K562 (cell line): ENCODE data around the gene CDCA7. TPM values are rescaled to one million over a fixed set of nuclear protein-coding genes. Genes with fewer than 3 reads are reported as not detected.

Source experiments
- ATAC-seq: fragments of 200-7000 bp; cut with Tn5 transposase; 3 replicates; pipeline ENCODE4 v1.9.1; 2020; ENCODE audit warnings: moderate library complexity
- BruUV-seq: library from RNA; stranded (reverse); fragments of 400-500 nt; replicated peaks from 2 replicates; lab custom pipeline; 2021; lab: Mats Ljungman, UMichigan
- CTCF ChIA-PET: fragments of 300-600 bp; formaldehyde crosslinking; extraction: SDS; loops from one replicate; lab custom pipeline; 2021; ENCODE audit warnings: low intra/inter-chr PET ratio; lab: Yijun Ruan, JAX
- POLR2A ChIA-PET: fragments of 300-600, 350-650 bp; sonication (Branson Sonifier 250); formaldehyde crosslinking; extraction: SDS; loops from one replicate; lab custom pipeline; 2021; ENCODE audit warnings: antibody characterized with exemption, inconsistent platforms; lab: Yijun Ruan, JAX
- DNase-seq, 4 experiments: peaks; one replicate each; pipeline versions ENCODE4 v3.0.0 to v3.0.0-alpha.2; 2011 to 2018; ENCODE audit warnings: low spot score in 3 of 4, mixed read lengths in 3 of 4; ENCODE audit errors: extremely low read depth in 1 of 4
- FAIRE-seq: peaks from 2 replicates; lab custom pipeline; 2011; peaks lifted over from hg19 to GRCh38; lab: Jason Lieb, UNC
- H2AFZ ChIP-seq: 2 replicates; pipeline ENCODE4 v1.6.0; 2011; ENCODE audit warnings: low read depth, low read length, control low read depth, inconsistent platforms
- H3K27ac ChIP-seq: fragments of 200-600 bp; 3 replicates; pipeline ENCODE4 v1.8.0; 2011; ENCODE audit warnings: low read depth, mild to moderate bottlenecking, control low read depth, inconsistent platforms, low read length, moderate library complexity, mixed read lengths; ENCODE audit errors: extremely low read depth
- H3K27me3 ChIP-seq, 2 experiments: fragments of 300-600 bp in 1 of 2; 2 replicates in 1 of 2; 3 replicates in 1 of 2; pipeline versions ENCODE4 v1.6.0 to v1.8.0; 2011; ENCODE audit warnings: inconsistent platforms in 2 of 2, low read length in 2 of 2, mild to moderate bottlenecking in 1 of 2, mixed read lengths in 1 of 2, moderate library complexity in 1 of 2; ENCODE audit not compliant: control insufficient read depth in 2 of 2, insufficient read depth in 2 of 2
- H3K36me3 ChIP-seq: fragments of 300-600 bp; 3 replicates; pipeline ENCODE4 v1.8.0; 2011; ENCODE audit warnings: mild to moderate bottlenecking, low read length, inconsistent platforms; ENCODE audit not compliant: control insufficient read depth, insufficient read depth
- H3K4me1 ChIP-seq, 2 experiments: fragments of 200-600 bp in 1 of 2; replicated peaks in 1 of 2; 2 replicates in 1 of 2; 3 replicates in 1 of 2; pipeline versions ENCODE4 v1.5.1 to v1.8.0; 2011; ENCODE audit warnings: inconsistent platforms in 2 of 2, low read length in 2 of 2, mild to moderate bottlenecking in 1 of 2, mixed read lengths in 1 of 2, moderate library complexity in 1 of 2; ENCODE audit not compliant: control insufficient read depth in 2 of 2, insufficient read depth in 2 of 2
- H3K4me2 ChIP-seq: 2 replicates; pipeline ENCODE4 v1.6.1; 2011; ENCODE audit warnings: low read length, control low read depth, inconsistent platforms, mixed read lengths; ENCODE audit not compliant: insufficient read depth
- H3K4me3 ChIP-seq: fragments of 200-600 bp; sonication (generic), shearing (Covaris generic); 2 replicates; pipeline ENCODE4 v1.5.1; 2016; ENCODE audit warnings: control low read depth, inconsistent platforms
- H3K79me2 ChIP-seq: fragments of 200-600 bp; 3 replicates; pipeline ENCODE4 v1.8.0; 2011; ENCODE audit warnings: low read length, inconsistent platforms; ENCODE audit not compliant: control insufficient read depth, insufficient read depth
- H3K9ac ChIP-seq, 2 experiments: 2 replicates each; pipeline versions ENCODE4 v1.6.0 to v1.6.1; 2011; ENCODE audit warnings: low read depth in 2 of 2, low read length in 2 of 2, control low read depth in 1 of 2, inconsistent platforms in 1 of 2, mild to moderate bottlenecking in 1 of 2, mixed read lengths in 1 of 2; ENCODE audit not compliant: insufficient read depth in 1 of 2
- H3K9me1 ChIP-seq: one replicate; pipeline ENCODE4 v1.6.0; 2011; ENCODE audit warnings: inconsistent platforms, mild to moderate bottlenecking, low read length, moderate library complexity; ENCODE audit not compliant: control insufficient read depth, insufficient read depth
- H3K9me3 ChIP-seq: replicated peaks from 2 replicates; pipeline ENCODE4 v1.5.1; 2011; ENCODE audit warnings: low read depth, low read length, inconsistent platforms; ENCODE audit not compliant: control insufficient read depth, insufficient read depth
- H4K20me1 ChIP-seq: replicated peaks from 2 replicates; pipeline ENCODE4 v1.6.1; 2011; ENCODE audit warnings: low read length, inconsistent platforms, mixed read lengths; ENCODE audit not compliant: control insufficient read depth, insufficient read depth
- AFF4 ChIP-seq: sonication (generic); formaldehyde crosslinking; IDR thresholded peaks from 2 replicates; pipeline ENCODE4 v1.8.0; 2023; ENCODE audit warnings: mild to moderate bottlenecking, missing genetic modification reagents
- CEBPB ChIP-seq: fragments of 450-650 bp; IDR thresholded peaks from 2 replicates; pipeline ENCODE4 v1.6.1; 2016; ENCODE audit warnings: missing genetic modification characterization, missing compliant biosample characterization
- FOXP4 ChIP-seq: sonication (generic); formaldehyde crosslinking; IDR thresholded peaks from 2 replicates; pipeline ENCODE4 v1.8.0; 2022; ENCODE audit warnings: mild to moderate bottlenecking, missing genetic modification reagents, borderline replicate concordance
- WGBS: fragments of 100-300 bp; shearing (Covaris generic); methylation state at CpG from one replicate; pipeline ENCODE4 v1.1.6; 2016; ENCODE audit warnings: low coverage, mixed read lengths; ENCODE audit not compliant: insufficient coverage; ENCODE audit errors: missing lambda C conversion rate; 5-methylcytosine and 5-hydroxymethylcytosine counted together
- in situ Hi-C: fragments of 300-500 bp; cut with MboI; formaldehyde crosslinking; loops from 4 replicates; pipeline ENCODE4 v1.15.0; 2018; ENCODE audit warnings: inconsistent platforms, mixed read lengths
- intact Hi-C: fragments of 100-400 bp; cut with micrococcal nuclease; formaldehyde crosslinking; loops from 2 replicates; pipeline ENCODE4 v1.14.2; 2022
- polyA plus RNA-seq, 8 experiments: library from polyadenylated mRNA; depleted of rRNA in 4 of 8; stranded (reverse) in 5 of 8; unstranded in 3 of 8; fragments of >200 nt; fragmentation: Nextera tagmentation in 2 of 8; fragmentation: Illumina TruSeq in 1 of 8; extraction: Ambion mirVana in 2 of 8; extraction: Trizol in 1 of 8; gene quantifications; 2 replicates each; pipeline versions ENCODE4 v1.2.1 to v1.2.3, GENCODE V29; 2011 to 2014; ENCODE audit warnings: inconsistent platforms in 1 of 8, missing spikeins in 1 of 8
- total RNA-seq, 7 experiments: library from RNA; depleted of rRNA in 6 of 7; stranded (reverse); fragments of >200 nt in 6 of 7; fragmentation: Illumina TruSeq in 2 of 7; extraction: Trizol in 2 of 7; gene quantifications; 2 replicates each; pipeline versions ENCODE4 v1.2.1 to v1.2.3, GENCODE V29; 2011 to 2021; ENCODE audit warnings: low replicate concordance in 1 of 7

The CDCA7 gene
- total and polyA plus RNA-seq, 9 of the 15 experiments (the other 6 are each of a cell fraction or from before 2014, with no cell fraction given), result 28.5 to 122 (median 51.0) TPM

GRCh38 chr2:173347305-173348168, 7.1 kb upstream of the CDCA7 start:
- no peaks in the 10 kb centered on the region for H3K36me3 ChIP-seq
- intact Hi-C loops, result no loop called here
- DNase-seq, result no peak
- no peak for TF ChIP-seq FOXP4 (CRISPR knock-in tag)
- peak; percentile 27; the same call in 1 of the 2 replicates for TF ChIP-seq CEBPB (tag)
- no peak for TF ChIP-seq AFF4
- WGBS, result 8% methylated on average over 8 of the region's 8 CpGs
- H3K4me1 ChIP-seq, result no peaks in the 10 kb centered on the region
- CTCF ChIA-PET, result no interaction called here
- no peak for ATAC-seq
- H3K9ac ChIP-seq, result no peak overlapping the region
- no peak overlapping the region for H3K4me3 ChIP-seq
- in situ Hi-C loops, result no loop called here
- no peak overlapping the region for H2AFZ ChIP-seq
- no peaks in the 10 kb centered on the region for H3K9me1 ChIP-seq
- no peaks in the 10 kb centered on the region for H3K79me2 ChIP-seq
- no peak overlapping the region for H3K4me2 ChIP-seq
- H3K9me3 ChIP-seq, result no peaks in the 10 kb centered on the region; the same call in 1 of the 2 replicates
- peaks cover 5 to 6% of the 10 kb centered on the region in 2 experiments; a peak in 2 of 5 replicates for H3K27me3 ChIP-seq
- no peak overlapping the region for H3K27ac ChIP-seq
- POLR2A ChIA-PET, result interaction anchor here (1.3 kb wide), 1 partner anchor 19 kb away, joined by 4 read pairs; no protein-coding TSS in a partner anchor
- FAIRE-seq, result no peak
- no TSS peak for BruUV-seq
- no peaks in the 10 kb centered on the region for H4K20me1 ChIP-seq
